K562 (cell line): Measurements from ENCODE around the gene CARF. TPM values are rescaled to one million over a fixed set of nuclear protein-coding genes. Genes with fewer than 3 reads are reported as not detected.

Experiments
- ATAC-seq: fragments of 200-7000 bp; cut with Tn5 transposase; 3 replicates; pipeline ENCODE4 v1.9.1; 2020; ENCODE audit warnings: moderate library complexity
- BruUV-seq: library from RNA; stranded (reverse); fragments of 400-500 nt; replicated peaks from 2 replicates; lab custom pipeline; 2021; lab: Mats Ljungman, UMichigan
- CTCF ChIA-PET: fragments of 300-600 bp; formaldehyde crosslinking; extraction: SDS; loops from one replicate; lab custom pipeline; 2021; ENCODE audit warnings: low intra/inter-chr PET ratio; lab: Yijun Ruan, JAX
- POLR2A ChIA-PET: fragments of 300-600, 350-650 bp; sonication (Branson Sonifier 250); formaldehyde crosslinking; extraction: SDS; loops from one replicate; lab custom pipeline; 2021; ENCODE audit warnings: antibody characterized with exemption, inconsistent platforms; lab: Yijun Ruan, JAX
- DNase-seq, 4 experiments: peaks; one replicate each; pipeline versions ENCODE4 v3.0.0 to v3.0.0-alpha.2; 2011 to 2018; ENCODE audit warnings: low spot score in 3 of 4, mixed read lengths in 3 of 4; ENCODE audit errors: extremely low read depth in 1 of 4
- FAIRE-seq: peaks from 2 replicates; lab custom pipeline; 2011; peaks lifted over from hg19 to GRCh38; lab: Jason Lieb, UNC
- H2AFZ ChIP-seq: 2 replicates; pipeline ENCODE4 v1.6.0; 2011; ENCODE audit warnings: low read depth, low read length, control low read depth, inconsistent platforms
- H3K27ac ChIP-seq: fragments of 200-600 bp; 3 replicates; pipeline ENCODE4 v1.8.0; 2011; ENCODE audit warnings: low read depth, mild to moderate bottlenecking, control low read depth, inconsistent platforms, low read length, moderate library complexity, mixed read lengths; ENCODE audit errors: extremely low read depth
- H3K27me3 ChIP-seq, 2 experiments: fragments of 300-600 bp in 1 of 2; 2 replicates in 1 of 2; 3 replicates in 1 of 2; pipeline versions ENCODE4 v1.6.0 to v1.8.0; 2011; ENCODE audit warnings: inconsistent platforms in 2 of 2, low read length in 2 of 2, mild to moderate bottlenecking in 1 of 2, mixed read lengths in 1 of 2, moderate library complexity in 1 of 2; ENCODE audit not compliant: control insufficient read depth in 2 of 2, insufficient read depth in 2 of 2
- H3K36me3 ChIP-seq: fragments of 300-600 bp; 3 replicates; pipeline ENCODE4 v1.8.0; 2011; ENCODE audit warnings: mild to moderate bottlenecking, low read length, inconsistent platforms; ENCODE audit not compliant: control insufficient read depth, insufficient read depth
- H3K4me1 ChIP-seq, 2 experiments: fragments of 200-600 bp in 1 of 2; replicated peaks in 1 of 2; 2 replicates in 1 of 2; 3 replicates in 1 of 2; pipeline versions ENCODE4 v1.5.1 to v1.8.0; 2011; ENCODE audit warnings: inconsistent platforms in 2 of 2, low read length in 2 of 2, mild to moderate bottlenecking in 1 of 2, mixed read lengths in 1 of 2, moderate library complexity in 1 of 2; ENCODE audit not compliant: control insufficient read depth in 2 of 2, insufficient read depth in 2 of 2
- H3K4me2 ChIP-seq: 2 replicates; pipeline ENCODE4 v1.6.1; 2011; ENCODE audit warnings: low read length, control low read depth, inconsistent platforms, mixed read lengths; ENCODE audit not compliant: insufficient read depth
- H3K4me3 ChIP-seq: fragments of 200-600 bp; sonication (generic), shearing (Covaris generic); 2 replicates; pipeline ENCODE4 v1.5.1; 2016; ENCODE audit warnings: control low read depth, inconsistent platforms
- H3K79me2 ChIP-seq: fragments of 200-600 bp; 3 replicates; pipeline ENCODE4 v1.8.0; 2011; ENCODE audit warnings: low read length, inconsistent platforms; ENCODE audit not compliant: control insufficient read depth, insufficient read depth
- H3K9ac ChIP-seq, 2 experiments: 2 replicates each; pipeline versions ENCODE4 v1.6.0 to v1.6.1; 2011; ENCODE audit warnings: low read depth in 2 of 2, low read length in 2 of 2, control low read depth in 1 of 2, inconsistent platforms in 1 of 2, mild to moderate bottlenecking in 1 of 2, mixed read lengths in 1 of 2; ENCODE audit not compliant: insufficient read depth in 1 of 2
- H3K9me1 ChIP-seq: one replicate; pipeline ENCODE4 v1.6.0; 2011; ENCODE audit warnings: inconsistent platforms, mild to moderate bottlenecking, low read length, moderate library complexity; ENCODE audit not compliant: control insufficient read depth, insufficient read depth
- H3K9me3 ChIP-seq: replicated peaks from 2 replicates; pipeline ENCODE4 v1.5.1; 2011; ENCODE audit warnings: low read depth, low read length, inconsistent platforms; ENCODE audit not compliant: control insufficient read depth, insufficient read depth
- H4K20me1 ChIP-seq: replicated peaks from 2 replicates; pipeline ENCODE4 v1.6.1; 2011; ENCODE audit warnings: low read length, inconsistent platforms, mixed read lengths; ENCODE audit not compliant: control insufficient read depth, insufficient read depth
- ARHGAP35 ChIP-seq: fragments of 450-650 bp; IDR thresholded peaks from 2 replicates; pipeline ENCODE4 v1.6.1; 2018; ENCODE audit not compliant: partially characterized antibody
- IRF2 ChIP-seq: sonication (generic); formaldehyde crosslinking; IDR thresholded peaks from 2 replicates; pipeline ENCODE4 v1.8.1; 2022; ENCODE audit warnings: mild to moderate bottlenecking, missing genetic modification reagents
- POU5F1 ChIP-seq: fragments of 150-350 bp; IDR thresholded peaks from 2 replicates; pipeline ENCODE4 v1.6.1; 2014; ENCODE audit warnings: borderline replicate concordance, low read length, low read depth, mild to moderate bottlenecking; ENCODE audit not compliant: partially characterized antibody
- RBM22 ChIP-seq: fragments of 200-400 bp; formaldehyde crosslinking; IDR thresholded peaks from 2 replicates; pipeline ENCODE4 v1.6.1; 2018; ENCODE audit warnings: low read length, low read depth; ENCODE audit not compliant: poor library complexity, severe bottlenecking
- RUNX1 ChIP-seq: sonication (generic); IDR thresholded peaks from 2 replicates; pipeline ENCODE4 v1.6.1; 2016; ENCODE audit warnings: antibody characterized with exemption, low read depth
- STAG1 ChIP-seq: sonication (generic); formaldehyde crosslinking; IDR thresholded peaks from 2 replicates; pipeline ENCODE4 v1.5.0; 2020; ENCODE audit warnings: missing genetic modification reagents, borderline replicate concordance
- TAF9B ChIP-seq: fragments of 450-650 bp; IDR thresholded peaks from 2 replicates; pipeline ENCODE4 v1.6.1; 2018; ENCODE audit warnings: mild to moderate bottlenecking; ENCODE audit not compliant: partially characterized antibody
- ZNF75A ChIP-seq: fragments of 450-650 bp; formaldehyde crosslinking; IDR thresholded peaks from 2 replicates; pipeline ENCODE4 v1.4.0; 2020; ENCODE audit warnings: mild to moderate bottlenecking
- WGBS: fragments of 100-300 bp; shearing (Covaris generic); methylation state at CpG from one replicate; pipeline ENCODE4 v1.1.6; 2016; ENCODE audit warnings: low coverage, mixed read lengths; ENCODE audit not compliant: insufficient coverage; ENCODE audit errors: missing lambda C conversion rate; 5-methylcytosine and 5-hydroxymethylcytosine counted together
- in situ Hi-C: fragments of 300-500 bp; cut with MboI; formaldehyde crosslinking; loops from 4 replicates; pipeline ENCODE4 v1.15.0; 2018; ENCODE audit warnings: inconsistent platforms, mixed read lengths
- intact Hi-C: fragments of 100-400 bp; cut with micrococcal nuclease; formaldehyde crosslinking; loops from 2 replicates; pipeline ENCODE4 v1.14.2; 2022
- polyA plus RNA-seq, 8 experiments: library from polyadenylated mRNA; depleted of rRNA in 4 of 8; stranded (reverse) in 5 of 8; unstranded in 3 of 8; fragments of >200 nt; fragmentation: Nextera tagmentation in 2 of 8; fragmentation: Illumina TruSeq in 1 of 8; extraction: Ambion mirVana in 2 of 8; extraction: Trizol in 1 of 8; gene quantifications; 2 replicates each; pipeline versions ENCODE4 v1.2.1 to v1.2.3, GENCODE V29; 2011 to 2014; ENCODE audit warnings: inconsistent platforms in 1 of 8, missing spikeins in 1 of 8
- total RNA-seq, 7 experiments: library from RNA; depleted of rRNA in 6 of 7; stranded (reverse); fragments of >200 nt in 6 of 7; fragmentation: Illumina TruSeq in 2 of 7; extraction: Trizol in 2 of 7; gene quantifications; 2 replicates each; pipeline versions ENCODE4 v1.2.1 to v1.2.3, GENCODE V29; 2011 to 2021; ENCODE audit warnings: low replicate concordance in 1 of 7

CARF gene
- total and polyA plus RNA-seq, 9 of the 15 experiments (the other 6 are each of a cell fraction or from before 2014, with no cell fraction given): 0.31 to 4.2 (median 1.2) TPM

- in situ Hi-C loops: no loop called here
- WGBS: 27% methylated on average over 1 of the region's 1 CpG
- Histone ChIP-seq H3K27me3 (no peaks in the 10 kb centered on the region), H3K4me3 (no peak overlapping the region), H3K36me3 (no peaks in the 10 kb centered on the region), H2AFZ (0 out of 2 replicates have a peak overlapping the region, but pooled peaks have one; percentile 12), H3K4me1 (peaks cover 0 to 7% of the 10 kb centered on the region in 2 experiments; a peak in 1 of 5 replicates), H3K9ac (no peak overlapping the region), H3K4me2 (no peak overlapping the region), H3K9me1 (no peaks in the 10 kb centered on the region), H4K20me1 (no peaks in the 10 kb centered on the region), H3K79me2 (no peaks in the 10 kb centered on the region), H3K9me3 (no peaks in the 10 kb centered on the region), H3K27ac (no peak overlapping the region)
- ATAC-seq (no peak), DNase-seq (no peak), FAIRE-seq (no peak)
- TF ChIP-seq ZNF75A (CRISPR knock-in tag) (no peak), TAF9B (no peak), ARHGAP35 (no peak), IRF2 (no peak), POU5F1 (no peak), STAG1 (CRISPR knock-in tag) (no peak), RBM22 (no peak), RUNX1 (no peak)
- BruUV-seq: no TSS peak
- ChIA-PET POLR2A (no interaction called here), CTCF (no interaction called here)
- intact Hi-C loops: no loop called here
Observed at GRCh38 chr2:202918860-202919259, 6.8 kb downstream of the CARF start.
